Measurements from ENCODE around the gene SLC13A5.

DNA sequence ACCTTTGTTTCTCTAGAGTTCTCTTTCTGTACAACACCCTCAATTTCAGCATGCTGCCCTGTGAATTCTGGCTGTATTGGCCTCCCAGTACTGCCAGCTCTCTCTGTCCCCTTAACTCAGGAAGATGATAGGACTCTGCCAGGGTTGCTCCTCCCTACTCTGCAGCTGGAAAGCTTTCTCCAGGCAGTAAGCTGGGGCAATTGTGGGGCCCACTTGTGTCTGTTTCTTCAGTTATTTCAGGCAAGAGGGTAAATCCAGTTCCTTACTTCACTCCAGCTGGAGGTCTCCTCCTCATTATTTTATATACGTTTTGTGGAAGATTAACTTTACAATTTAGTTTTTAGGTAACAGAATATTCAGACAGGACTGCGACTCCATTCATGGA lies 51.7 kb downstream of the SLC13A5 start:
- TF ChIP-seq, protein P1, sequence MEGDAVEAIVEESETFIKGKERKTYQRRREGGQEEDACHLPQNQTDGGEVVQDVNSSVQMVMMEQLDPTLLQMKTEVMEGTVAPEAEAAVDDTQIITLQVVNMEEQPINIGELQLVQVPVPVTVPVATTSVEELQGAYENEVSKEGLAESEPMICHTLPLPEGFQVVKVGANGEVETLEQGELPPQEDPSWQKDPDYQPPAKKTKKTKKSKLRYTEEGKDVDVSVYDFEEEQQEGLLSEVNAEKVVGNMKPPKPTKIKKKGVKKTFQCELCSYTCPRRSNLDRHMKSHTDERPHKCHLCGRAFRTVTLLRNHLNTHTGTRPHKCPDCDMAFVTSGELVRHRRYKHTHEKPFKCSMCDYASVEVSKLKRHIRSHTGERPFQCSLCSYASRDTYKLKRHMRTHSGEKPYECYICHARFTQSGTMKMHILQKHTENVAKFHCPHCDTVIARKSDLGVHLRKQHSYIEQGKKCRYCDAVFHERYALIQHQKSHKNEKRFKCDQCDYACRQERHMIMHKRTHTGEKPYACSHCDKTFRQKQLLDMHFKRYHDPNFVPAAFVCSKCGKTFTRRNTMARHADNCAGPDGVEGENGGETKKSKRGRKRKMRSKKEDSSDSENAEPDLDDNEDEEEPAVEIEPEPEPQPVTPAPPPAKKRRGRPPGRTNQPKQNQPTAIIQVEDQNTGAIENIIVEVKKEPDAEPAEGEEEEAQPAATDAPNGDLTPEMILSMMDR (IDR thresholded peaks at IDR 0.05): no peak
- no peak for TF ChIP-seq POLR2A (IDR thresholded peaks at IDR 0.05)

Measured in heart left ventricle (tissue), 13 donors.